HPDE6-E6E7 (cell line): ENCODE results near the gene ZACN.

ENCODE experiments used
- DNase-seq: peaks from one replicate; pipeline ENCODE4 v3.0.0; 2011; ENCODE audit warnings: missing footprints; ENCODE audit errors: extremely low spot score

Gene ZACN

DNA sequence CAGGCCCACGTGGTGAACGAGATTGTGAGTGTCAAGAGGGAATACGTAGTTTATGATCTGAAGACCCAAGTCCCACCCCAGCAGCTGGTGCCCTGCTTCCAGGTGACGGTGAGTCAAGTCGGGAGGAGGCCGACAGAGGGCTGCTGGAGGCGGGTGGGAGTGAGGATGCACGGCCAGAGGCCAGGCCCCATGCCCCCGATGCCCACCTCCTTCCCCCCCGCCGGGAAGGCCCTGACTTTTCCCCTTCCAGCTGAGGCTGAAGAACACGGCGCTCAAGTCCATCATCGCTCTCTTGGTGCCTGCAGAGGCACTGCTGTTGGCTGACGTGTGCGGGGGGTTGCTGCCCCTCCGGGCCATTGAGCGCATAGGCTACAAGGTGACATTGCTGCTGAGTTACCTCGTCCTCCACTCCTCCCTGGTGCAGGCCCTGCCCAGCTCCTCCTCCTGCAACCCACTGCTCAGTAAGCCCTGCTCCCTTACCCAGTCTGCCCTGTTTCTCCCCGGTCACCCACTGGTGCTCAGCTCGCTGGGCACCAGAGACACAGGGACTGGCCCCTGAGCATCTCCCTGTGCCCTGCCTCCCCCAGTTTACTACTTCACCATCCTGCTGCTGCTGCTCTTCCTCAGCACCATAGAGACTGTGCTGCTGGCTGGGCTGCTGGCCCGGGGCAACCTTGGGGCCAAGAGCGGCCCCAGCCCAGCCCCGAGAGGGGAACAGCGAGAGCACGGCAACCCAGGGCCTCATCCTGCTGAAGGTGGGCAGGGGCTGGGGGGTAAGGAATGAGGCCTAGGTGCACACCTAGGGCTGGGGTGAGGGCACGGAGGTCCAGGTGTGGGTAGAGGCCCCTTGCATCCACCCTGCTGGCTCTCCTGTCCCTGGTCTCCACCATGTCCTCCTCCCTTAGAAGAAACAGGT, 2.6 kb downstream of the ZACN start:
- DNase-seq = no peak

DNA sequence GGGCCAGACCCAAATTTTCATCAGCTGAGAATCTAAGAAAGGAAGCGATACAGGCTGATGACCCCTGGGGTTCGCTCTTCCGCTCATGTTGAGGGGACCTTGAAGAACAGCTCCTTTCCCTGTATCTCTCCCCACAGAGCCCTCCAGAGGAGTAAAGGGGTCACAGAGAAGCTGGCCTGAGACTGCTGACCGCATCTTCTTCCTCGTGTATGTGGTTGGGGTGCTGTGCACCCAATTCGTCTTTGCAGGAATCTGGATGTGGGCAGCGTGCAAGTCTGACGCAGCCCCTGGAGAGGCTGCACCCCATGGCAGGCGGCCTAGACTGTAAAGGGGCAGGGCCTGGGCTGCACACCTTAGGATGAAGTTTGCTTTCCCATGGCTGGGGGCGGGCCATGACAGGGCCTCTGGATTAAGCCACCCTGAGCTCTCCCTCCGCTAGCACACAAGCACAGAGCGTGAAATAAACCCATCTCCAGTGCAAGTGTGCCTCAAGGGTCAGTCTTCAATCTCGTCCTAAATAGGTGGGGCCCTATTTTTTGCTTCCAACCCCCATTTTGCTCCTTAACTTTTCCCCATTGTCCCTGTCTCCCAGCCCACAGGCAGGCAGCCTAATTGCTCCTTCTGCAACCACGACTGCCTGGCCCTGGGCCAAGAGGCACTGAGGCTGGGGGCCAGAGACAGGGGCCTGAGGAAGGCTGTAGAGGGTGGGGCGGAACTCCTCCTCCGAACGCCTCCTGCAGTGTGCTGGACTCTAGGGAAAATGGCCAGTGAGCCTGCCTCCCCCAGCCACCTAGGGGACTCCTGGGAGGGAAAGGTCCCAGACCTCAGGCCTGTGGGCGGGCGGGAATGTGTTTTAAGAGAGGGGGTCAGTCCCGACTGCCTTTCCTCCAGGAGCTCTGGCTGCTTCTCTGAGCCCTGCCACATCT, 3.6 kb downstream of the ZACN start:
- no peak for DNase-seq

DNA sequence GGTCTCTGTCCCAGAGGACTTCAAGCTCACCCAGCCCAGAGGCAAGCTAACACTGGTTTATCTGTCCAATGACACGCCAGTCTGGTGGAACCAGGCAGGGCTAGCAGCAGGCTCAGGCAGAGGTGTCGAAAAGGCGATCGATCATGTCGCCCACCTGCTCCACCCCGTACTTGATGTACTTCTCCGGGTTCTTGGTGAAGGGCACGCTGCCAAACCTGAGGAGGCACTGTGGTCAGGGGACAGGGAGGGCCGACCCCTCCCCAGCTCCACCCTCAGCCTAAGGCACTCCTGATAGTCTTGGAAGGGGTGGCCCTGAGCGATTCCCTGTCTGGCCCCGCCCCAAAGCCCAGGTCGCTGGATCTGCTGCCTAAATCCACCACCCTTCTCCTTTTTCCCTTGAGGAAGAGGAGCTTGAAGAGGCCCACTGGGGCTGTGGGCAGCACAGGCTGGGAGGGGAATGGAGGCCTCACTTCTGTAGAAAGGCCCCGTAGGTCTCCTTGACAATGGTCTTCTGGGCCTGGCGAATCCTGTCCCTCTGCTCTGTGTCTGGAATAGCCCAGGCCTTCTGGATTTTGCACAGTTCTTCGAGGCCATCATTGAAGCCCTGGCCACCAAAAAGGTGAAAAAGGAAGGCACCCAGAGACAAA, 4.7 kb downstream of the ZACN start:
- no peak for DNase-seq

DNA sequence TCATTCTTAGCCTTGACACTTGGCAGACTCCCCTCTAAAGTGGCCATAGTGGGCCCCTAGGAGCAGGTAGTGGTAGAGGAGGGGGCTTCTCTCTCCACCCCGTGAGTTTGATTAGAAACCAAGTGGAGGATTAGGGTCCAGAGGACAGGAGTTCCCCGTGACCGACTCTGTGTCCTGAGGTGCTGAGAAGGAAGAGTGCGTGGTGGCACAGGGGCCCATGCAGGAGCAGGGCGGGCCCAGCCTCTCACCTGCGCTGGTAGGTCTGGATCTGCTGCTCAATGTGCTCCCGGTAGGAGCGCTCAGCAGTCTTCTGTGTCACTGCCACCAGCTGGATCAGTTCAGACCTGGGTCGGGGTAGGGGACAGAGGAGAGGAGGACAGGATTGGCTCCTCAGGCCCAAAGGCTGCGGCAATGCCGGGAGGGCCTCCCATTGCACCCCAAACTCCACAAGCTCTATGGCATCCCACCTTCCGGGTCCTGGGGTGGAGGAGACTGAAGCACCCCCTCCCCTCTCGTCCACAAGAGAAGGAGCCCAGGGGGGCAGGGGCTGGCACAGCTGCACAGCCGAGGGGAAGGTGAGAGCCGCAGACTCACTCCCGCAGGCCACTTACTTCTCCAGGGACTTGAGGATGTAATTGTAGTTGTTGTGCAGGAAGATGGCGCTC, 6.2 kb downstream of the ZACN start:
- DNase-seq = no peak

DNA sequence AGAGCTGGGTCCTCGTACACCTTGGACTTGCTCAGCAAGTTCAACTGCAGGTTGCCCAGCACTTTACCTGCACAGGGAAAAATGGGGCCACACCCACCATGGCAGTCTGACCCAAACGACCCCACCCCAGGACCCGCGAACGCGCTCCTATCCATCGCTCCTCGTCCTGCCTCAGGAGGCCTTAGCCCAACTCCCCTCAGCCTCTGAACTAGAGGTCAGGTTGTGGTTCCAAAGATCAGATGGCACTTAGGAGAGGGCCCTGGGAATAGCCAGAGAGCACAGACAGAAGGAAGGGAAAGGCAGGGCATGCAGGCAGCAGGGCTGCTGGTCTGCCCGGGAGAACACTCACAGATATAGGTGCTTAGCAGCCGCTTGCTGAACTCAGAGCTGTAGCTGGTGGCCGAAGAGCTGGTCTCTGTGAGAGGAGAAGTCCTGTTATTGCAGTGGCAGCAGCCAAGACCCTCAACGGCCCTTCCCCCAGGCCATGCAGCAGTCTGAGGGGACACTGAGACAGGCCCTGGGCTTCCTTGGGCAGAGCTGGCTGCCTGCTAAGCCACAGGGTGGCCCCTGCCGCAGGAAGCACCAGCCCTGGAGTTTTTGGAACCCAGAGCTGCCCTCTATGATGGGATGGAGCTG, 6.9 kb downstream of the ZACN start:
- DNase-seq = no peak

DNA sequence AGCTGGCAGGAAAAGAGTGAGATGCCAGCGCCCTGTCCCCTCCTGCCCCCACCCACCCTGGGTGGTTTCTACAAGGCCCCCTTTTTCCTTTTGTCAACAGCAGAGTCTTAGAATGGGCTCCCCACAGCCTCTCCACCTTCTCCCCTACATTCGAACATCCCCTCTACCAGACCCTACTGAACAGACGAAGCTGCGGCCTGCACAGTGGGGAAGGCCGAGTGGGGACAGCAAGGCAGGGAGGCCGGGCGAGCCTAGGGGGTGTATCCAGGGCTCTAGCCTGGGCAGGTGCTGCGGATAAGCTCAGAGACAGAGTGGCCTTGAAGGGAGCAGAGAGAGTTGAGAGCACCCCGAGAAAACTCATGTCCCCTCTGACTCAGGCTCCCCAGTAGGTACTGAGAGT, 7.4 kb downstream of the ZACN start:
- no peak for DNase-seq

DNA sequence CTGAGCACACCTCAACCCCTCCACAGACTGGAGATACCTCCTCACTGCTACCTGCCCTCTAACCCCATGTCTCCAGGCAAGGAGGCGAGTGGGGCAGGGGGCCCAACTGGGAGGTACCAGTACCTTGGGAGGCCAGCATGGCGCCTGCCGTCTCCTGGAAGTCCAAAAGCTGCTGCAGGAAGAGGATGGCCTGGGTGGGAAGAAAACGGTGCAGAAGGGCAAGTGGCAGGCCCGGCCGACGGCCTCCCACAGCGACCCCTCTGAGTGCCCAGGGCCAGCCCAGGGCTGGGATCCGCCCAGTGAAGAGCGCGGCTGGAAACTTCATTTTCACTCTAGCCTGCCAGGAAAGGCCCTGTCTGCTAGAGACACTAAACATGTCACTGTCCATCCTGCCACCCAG, 8.5 kb downstream of the ZACN start:
- no peak for DNase-seq

DNA sequence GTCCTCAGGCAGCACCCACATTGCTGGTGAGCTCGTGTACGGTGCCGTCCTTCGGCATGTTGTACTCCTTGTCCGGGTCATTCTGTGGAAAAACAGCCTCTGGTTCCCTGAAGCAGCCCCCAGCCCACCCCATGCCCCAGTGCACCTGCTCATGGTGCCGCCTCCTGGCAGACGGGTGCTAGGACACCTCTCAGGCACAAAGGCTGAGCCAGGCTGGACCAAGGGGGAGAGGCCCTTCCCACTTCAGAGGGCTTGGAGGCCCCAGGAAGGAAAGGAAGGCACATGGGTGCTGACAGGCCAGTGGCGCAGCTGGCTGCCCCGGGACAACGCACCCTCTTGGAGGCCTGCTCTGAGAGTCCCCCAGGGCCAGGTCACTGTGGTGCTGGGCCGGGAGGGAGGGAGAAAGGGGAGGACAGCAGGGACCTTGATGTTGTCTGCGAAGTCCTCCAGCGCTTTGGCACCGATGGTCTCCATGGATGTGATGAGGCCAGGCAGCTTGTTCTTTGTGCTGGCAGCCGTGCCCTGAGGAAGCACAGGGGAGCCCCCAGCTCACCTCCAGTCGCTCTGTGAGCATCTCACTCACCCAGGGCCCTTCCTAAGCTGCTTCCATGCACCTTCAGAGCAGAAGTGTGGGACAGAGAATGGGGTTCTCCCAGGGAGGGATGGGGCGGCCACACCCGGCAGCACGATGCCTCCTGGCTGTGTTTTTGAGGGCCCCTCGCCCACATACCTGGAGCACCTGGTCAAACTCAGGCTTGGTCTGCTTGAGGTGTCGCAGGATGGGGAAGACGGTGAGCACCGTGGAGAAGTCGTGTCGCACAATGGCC, 9.3 kb downstream of the ZACN start:
- no peak for DNase-seq

DNA sequence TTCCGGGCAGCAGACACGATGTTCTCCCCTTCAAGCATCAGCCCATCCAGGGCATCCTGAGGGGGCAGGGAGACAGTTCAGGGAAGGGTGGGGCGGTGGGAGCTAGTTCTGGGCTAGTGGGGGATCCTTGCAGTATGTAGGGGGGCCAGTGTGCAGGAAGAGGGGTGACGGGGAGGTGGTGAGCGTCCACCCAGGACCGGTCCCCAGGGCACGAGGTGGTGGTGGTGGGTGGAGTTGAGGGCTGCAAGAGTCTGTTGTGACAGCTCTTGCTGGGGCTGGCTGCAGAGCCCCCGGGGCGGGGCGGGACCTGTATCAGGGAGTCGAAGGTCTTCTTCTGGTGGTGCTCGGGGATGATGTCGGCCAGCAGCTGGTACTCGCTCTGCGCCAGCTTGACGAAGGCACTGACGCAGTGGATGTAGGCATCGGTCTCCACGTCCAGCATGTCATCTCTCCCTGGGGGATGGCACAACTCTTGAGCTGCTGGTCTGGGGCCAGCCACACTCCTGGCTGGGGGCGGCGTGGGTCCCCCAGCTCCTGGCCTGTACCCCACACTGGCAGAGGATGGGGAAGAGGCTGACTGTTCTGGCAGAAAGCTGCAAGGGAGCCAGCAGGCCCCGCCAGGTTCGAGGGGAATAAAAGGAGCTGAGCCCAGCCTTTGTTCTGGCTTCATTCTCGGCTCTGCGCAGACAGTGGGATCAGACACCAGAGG, 10.0 kb downstream of the ZACN start:
- no peak for DNase-seq

DNA sequence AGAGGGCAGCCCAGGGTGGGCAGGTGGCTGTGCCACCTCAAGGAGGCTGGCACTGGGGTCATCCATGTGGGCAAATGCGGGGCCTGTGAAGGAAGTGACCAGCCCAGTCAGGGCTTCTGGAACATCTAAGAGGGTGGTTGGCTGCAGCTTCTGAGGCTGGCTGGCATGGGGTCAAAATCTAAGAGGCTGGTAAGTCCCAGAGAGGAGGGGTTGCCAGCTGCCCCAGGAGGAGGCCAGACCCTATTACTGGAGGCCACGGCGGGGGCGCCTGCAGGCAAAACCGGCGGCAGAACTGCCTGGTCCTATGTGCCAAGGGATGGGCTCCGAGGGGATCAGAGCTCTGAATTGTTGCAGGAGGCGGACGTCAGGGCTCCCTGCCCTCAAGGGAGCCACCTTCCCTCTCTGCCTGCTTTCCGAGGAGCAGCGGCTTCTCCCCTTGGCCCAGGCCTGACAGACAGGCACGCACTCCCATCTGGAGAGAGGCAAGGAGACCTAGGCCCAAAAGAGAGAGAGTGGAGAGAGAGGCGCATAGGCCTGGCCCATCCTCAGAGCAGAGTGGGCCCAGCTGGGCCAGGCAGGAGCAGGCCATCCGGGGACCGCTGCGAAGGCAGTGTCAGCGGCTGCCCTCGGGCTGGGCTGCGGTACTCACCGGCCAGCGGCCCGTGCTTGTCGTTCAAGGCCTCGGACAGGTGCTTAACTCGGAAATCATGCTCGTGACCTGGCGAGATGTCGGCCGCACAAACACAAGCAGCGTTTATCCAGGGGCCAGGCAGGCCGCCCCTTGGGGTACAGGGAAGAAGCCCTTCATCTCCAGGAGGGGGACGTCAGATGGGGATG, 10.9 kb downstream of the ZACN start:
- DNase-seq = no peak

DNA sequence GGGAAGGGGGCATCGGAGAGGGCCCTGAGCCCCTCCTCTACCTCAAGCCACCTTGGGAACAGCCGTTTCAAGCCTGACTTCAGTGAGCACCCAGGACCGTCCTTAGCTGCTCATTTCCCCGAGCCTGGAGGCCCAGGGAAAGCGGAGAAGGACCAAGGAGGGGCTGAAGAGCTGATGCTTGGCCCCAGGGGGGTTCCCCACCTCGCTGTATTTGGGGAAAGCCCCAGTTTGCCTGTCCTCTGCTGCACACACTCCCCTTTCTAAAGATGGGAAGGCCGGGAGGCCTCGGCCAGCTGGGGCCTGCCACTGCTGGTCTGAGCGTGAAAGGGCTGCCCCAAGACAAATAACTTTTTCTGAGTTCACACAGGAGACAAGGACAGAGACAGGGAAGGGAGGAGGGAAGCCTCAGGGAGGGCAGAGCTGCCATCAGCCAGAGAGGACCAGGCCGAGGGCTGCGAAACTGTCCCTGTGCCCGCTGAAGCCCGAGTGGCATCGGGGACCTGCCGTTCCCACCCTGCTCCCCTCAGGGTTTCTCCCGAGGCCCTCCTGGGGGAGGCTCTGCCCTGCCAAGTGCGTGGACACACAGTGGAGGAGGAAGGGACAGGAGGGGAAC, 11.6 kb downstream of the ZACN start:
- DNase-seq = no peak

DNA sequence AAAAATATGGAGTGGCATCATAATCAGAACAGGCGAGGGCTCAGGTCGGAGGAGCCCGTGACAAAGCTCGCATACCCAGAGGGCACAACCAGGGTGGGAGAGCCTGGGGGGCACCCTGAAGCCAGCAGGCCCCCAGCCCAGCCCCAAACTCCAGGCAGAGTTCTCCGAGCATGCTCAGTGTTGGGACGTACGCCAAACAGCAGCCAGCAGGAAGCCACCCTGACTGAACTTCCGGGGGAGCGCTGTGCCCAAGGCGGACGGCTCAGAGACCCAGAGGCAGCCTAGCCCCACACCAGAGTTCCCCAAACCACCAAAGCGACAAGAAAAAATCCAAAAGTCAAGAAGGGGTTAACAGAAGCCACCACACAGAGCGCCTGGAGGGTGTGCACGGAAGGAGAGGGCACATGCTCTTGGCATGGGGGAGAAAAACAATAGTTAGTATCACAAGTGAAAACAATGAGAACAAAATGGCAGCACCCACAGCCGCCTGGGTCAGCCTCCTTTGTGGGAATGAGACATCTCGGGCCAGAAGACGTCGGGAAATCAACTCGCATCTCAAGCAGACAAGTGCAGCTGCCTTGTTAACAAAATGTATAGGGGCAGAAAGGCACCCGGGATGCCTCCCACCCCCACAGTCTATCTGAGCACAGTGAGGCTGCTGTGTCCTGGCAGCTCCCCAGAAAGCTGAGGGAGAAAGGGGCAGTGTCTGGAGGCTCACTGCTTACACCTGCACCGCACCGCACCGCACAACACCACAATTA, 12.7 kb downstream of the ZACN start:
- DNase-seq = no peak

DNA sequence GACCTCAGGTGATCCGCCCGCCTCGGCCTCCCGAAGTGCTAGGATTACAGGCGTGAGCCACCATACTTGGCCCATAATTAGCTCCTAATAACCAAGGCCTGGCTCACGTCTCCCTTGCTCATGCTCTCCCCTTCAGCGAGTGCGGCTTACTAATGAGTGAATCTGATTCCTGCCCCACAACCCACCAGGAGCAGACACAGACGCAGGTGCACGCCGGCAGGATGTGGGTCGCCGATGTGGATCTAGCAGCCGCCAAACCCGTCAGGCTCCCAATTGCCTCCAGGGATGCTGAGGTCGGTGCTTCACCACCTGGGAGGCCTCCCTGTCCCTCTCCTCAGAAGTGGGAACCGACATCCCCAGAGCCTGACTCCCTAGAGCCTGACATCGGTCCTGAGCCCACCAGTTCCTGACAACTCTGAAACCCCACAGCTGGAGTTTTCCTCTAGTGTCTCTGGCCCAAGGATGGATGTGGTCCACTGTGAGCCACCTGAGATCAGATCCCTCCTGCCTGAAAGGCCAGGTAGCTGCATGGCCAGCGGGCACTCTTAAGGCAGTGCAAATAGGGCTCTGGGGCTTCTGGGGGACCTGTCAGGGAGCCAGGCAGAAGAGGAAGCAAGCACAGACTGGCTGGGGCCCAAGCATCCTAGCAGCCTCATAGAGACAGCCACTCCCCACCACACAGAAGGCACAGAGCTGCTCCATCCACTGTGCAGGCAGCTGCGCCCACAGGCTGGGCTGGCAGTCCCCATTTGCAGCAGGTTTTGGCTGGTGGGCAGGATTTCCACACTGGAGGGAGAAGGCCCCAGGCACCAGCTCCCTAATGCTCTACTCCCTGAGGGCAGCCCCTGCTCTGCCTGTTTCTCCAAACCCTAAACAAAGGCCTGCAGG, 13.8 kb downstream of the ZACN start:
- DNase-seq = no peak

DNA sequence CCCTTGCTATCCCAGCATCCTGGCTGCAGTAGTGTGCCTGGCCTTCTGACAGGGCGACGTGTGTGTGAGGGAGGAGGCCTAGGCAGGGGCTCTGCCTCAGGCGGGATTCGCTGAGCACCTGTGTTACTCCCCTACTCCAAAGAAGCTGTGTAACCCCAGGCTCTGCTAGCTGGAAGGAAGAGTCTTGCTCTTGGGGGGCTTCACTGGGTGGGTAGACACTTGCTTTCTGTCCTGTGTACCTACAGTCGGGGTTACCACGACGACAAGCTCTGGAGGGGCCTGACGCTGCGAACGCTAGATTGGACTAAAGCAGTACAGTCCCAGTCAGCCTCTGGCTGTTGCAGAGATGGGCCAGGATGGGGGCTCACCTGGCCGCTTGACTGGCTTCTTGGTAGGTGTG, 15.1 kb downstream of the ZACN start:
- DNase-seq = no peak

DNA sequence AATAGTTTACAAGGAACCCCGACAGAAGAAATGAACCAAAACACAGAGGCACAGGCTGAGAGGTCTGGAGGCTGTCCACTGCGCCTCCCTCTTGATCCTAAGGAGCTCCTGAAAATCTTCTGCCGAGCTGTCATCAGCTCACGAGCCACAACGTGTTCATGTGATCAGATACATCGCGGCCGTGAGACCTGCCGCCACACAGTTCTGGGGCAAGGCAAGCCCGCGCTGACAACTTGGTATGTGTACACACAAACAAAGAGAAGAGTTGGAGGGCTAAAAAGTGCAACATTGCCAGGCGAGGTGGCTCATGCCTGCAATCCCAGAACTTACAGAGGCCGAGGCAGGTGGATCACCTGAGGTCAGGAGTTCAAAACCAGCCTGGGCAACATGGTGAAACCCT, 17.0 kb downstream of the ZACN start:
- DNase-seq = no peak

DNA sequence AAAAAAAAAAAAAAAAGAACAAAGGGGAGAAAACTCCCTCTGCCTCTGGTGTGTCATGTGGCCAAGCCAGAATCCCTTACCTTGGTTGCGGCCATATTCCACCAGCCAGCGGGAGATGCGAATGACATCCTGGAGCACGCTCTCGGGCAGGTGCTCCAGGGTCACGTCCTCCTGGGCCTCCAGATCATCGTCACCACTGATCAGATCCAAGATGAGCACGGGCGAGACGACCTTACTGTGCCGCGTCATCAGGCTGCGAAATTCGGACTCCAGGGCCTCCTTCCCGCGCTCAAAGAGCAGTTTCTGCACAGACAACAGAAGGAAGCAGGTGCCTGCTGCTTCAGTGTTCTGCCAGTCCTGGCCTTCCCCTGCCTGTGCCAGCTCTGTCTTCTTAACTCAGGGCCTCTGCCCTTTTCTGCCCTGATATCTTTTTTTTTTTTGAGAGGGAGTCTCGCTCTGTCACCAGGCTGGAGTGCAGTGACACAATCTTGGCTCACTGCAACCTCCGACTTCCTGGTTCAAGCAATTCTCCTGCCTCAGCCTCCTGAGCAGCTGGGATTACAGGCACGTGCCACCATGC, 18.8 kb downstream of the ZACN start:
- no peak for DNase-seq
